BLaER1 (cell line): ENCODE results near the gene HTT.
"Not testable (repeated sequence)": the region's sequence is repeated elsewhere in the genome, so short reads cannot be mapped to it uniquely, and the experiment has no call there.

Experiments used
- H3K27ac ChIP-seq: shearing (Covaris generic); formaldehyde crosslinking; 2 replicates; pipeline ENCODE4 v1.8.1; 2022
- H3K27me3 ChIP-seq: shearing (Covaris generic); formaldehyde crosslinking; 2 replicates; pipeline ENCODE4 v1.8.1; 2022
- H3K36me3 ChIP-seq: shearing (Covaris generic); formaldehyde crosslinking; 2 replicates; pipeline ENCODE4 v1.8.1; 2022
- H3K4me1 ChIP-seq: shearing (Covaris generic); formaldehyde crosslinking; 2 replicates; pipeline ENCODE4 v1.8.1; 2022
- H3K4me2 ChIP-seq: shearing (Covaris generic); formaldehyde crosslinking; 2 replicates; pipeline ENCODE4 v1.8.1; 2022
- H3K4me3 ChIP-seq: shearing (Covaris generic); formaldehyde crosslinking; 2 replicates; pipeline ENCODE4 v1.8.1; 2022
- H3K9ac ChIP-seq: shearing (Covaris generic); formaldehyde crosslinking; 2 replicates; pipeline ENCODE4 v1.8.1; 2022
- H3K9me3 ChIP-seq: shearing (Covaris generic); formaldehyde crosslinking; 2 replicates; pipeline ENCODE4 v1.8.1; 2022
- H4K20me1 ChIP-seq: shearing (Covaris generic); formaldehyde crosslinking; 2 replicates; pipeline ENCODE4 v1.8.1; 2022
- Cebpa-rat ChIP-seq: shearing (Covaris generic); IDR thresholded peaks from 2 replicates; pipeline ENCODE4 v1.8.1; 2022

The HTT gene

GRCh38 chr4:3157366-3157765 is 82.9 kb downstream of the HTT start:
- Histone ChIP-seq H3K27me3 (no peaks in the 10 kb centered on the region), H3K36me3 (peaks cover 97% of the 10 kb centered on the region), H3K4me3 (no peak overlapping the region), H3K27ac (no peak overlapping the region), H3K4me2 (no peak overlapping the region), H3K9ac (no peak overlapping the region), H4K20me1 (no peaks in the 10 kb centered on the region), H3K9me3 (peaks cover 18% of the 10 kb centered on the region), H3K4me1 (no peaks in the 10 kb centered on the region)
- no peak for TF ChIP-seq Cebpa-rat

GRCh38 chr4:3158841-3159240 is 84.4 kb downstream of the HTT start:
- H3K27me3 ChIP-seq = no peaks in the 10 kb centered on the region
- TF ChIP-seq Cebpa-rat = no peak
- H3K27ac ChIP-seq = no peak overlapping the region
- no peaks in the 10 kb centered on the region for H4K20me1 ChIP-seq
- H3K36me3 ChIP-seq = peaks cover 96% of the 10 kb centered on the region
- H3K9ac ChIP-seq = no peak overlapping the region
- no peak overlapping the region for H3K4me2 ChIP-seq
- H3K9me3 ChIP-seq = peaks cover 25% of the 10 kb centered on the region
- H3K4me3 ChIP-seq = no peak overlapping the region
- no peaks in the 10 kb centered on the region for H3K4me1 ChIP-seq

- Histone ChIP-seq H3K4me1 (no peaks in the 10 kb centered on the region), H3K4me3 (no peak overlapping the region), H3K9me3 (peaks cover 33% of the 10 kb centered on the region), H3K27ac (no peak overlapping the region), H4K20me1 (no peaks in the 10 kb centered on the region), H3K9ac (no peak overlapping the region), H3K4me2 (no peak overlapping the region), H3K36me3 (peaks cover 95% of the 10 kb centered on the region), H3K27me3 (no peaks in the 10 kb centered on the region)
- no peak for TF ChIP-seq Cebpa-rat
Measured at GRCh38 chr4:3160438-3160837, 86.0 kb downstream of the HTT start.

GRCh38 chr4:3161044-3161443 is 86.6 kb downstream of the HTT start:
- not testable (repeated sequence) for H3K4me2 ChIP-seq, H3K27ac ChIP-seq, H4K20me1 ChIP-seq, H3K27me3 ChIP-seq, H3K4me3 ChIP-seq, H3K9ac ChIP-seq, H3K4me1 ChIP-seq
- Histone ChIP-seq H3K36me3 (peaks cover 95% of the 10 kb centered on the region), H3K9me3 (peaks cover 33% of the 10 kb centered on the region)

- H3K27ac ChIP-seq, H3K4me3 ChIP-seq, H4K20me1 ChIP-seq, H3K9ac ChIP-seq, H3K27me3 ChIP-seq, H3K4me2 ChIP-seq, H3K4me1 ChIP-seq: not testable (repeated sequence)
- H3K9me3 ChIP-seq = peaks cover 40% of the 10 kb centered on the region
- H3K36me3 ChIP-seq = peaks cover 93% of the 10 kb centered on the region
Measured at GRCh38 chr4:3166434-3166833, 92.0 kb downstream of the HTT start.

GRCh38 chr4:3168029-3168428 is 93.5 kb downstream of the HTT start:
- Histone ChIP-seq H3K4me2 (no peak overlapping the region), H3K36me3 (peaks cover 93% of the 10 kb centered on the region), H3K27ac (no peak overlapping the region), H3K9ac (no peak overlapping the region), H3K4me3 (no peak overlapping the region), H3K4me1 (no peaks in the 10 kb centered on the region), H3K9me3 (peaks cover 24% of the 10 kb centered on the region), H3K27me3 (no peaks in the 10 kb centered on the region), H4K20me1 (0 out of 2 replicates have a peak, but pooled peaks cover 6% of the 10 kb centered on the region)
- no peak for TF ChIP-seq Cebpa-rat

- Histone ChIP-seq H4K20me1 (0 out of 2 replicates have a peak, but pooled peaks cover 6% of the 10 kb centered on the region), H3K27me3 (no peaks in the 10 kb centered on the region), H3K4me1 (peaks cover 9% of the 10 kb centered on the region), H3K4me3 (no peak overlapping the region), H3K9me3 (peaks cover 3% of the 10 kb centered on the region), H3K4me2 (no peak overlapping the region), H3K36me3 (peaks cover 94% of the 10 kb centered on the region), H3K9ac (no peak overlapping the region; the same call in 1 of the 2 replicates), H3K27ac (no peak overlapping the region)
- TF ChIP-seq Cebpa-rat = no peak
Measured at GRCh38 chr4:3174371-3175338, 100.2 kb downstream of the HTT start.

GRCh38 chr4:3176367-3177229 is 102.1 kb downstream of the HTT start:
- Histone ChIP-seq H3K4me1 (peaks cover 9% of the 10 kb centered on the region), H3K27me3 (no peaks in the 10 kb centered on the region), H3K4me3 (no peak overlapping the region), H3K9me3 (no peaks in the 10 kb centered on the region), H3K9ac (no peak overlapping the region), H3K4me2 (no peak overlapping the region), H3K36me3 (peaks cover 91% of the 10 kb centered on the region), H4K20me1 (no peaks in the 10 kb centered on the region), H3K27ac (no peak overlapping the region)
- no peak for TF ChIP-seq Cebpa-rat

GRCh38 chr4:3177426-3177825 is 102.9 kb downstream of the HTT start:
- H3K4me3 ChIP-seq = no peak overlapping the region
- no peak overlapping the region for H3K9ac ChIP-seq
- no peaks in the 10 kb centered on the region for H3K9me3 ChIP-seq
- H3K4me2 ChIP-seq = no peak overlapping the region
- H3K36me3 ChIP-seq = peaks cover 91% of the 10 kb centered on the region
- H3K4me1 ChIP-seq = peaks cover 9% of the 10 kb centered on the region
- no peak overlapping the region for H3K27ac ChIP-seq
- TF ChIP-seq Cebpa-rat = no peak
- no peaks in the 10 kb centered on the region for H3K27me3 ChIP-seq
- H4K20me1 ChIP-seq = no peaks in the 10 kb centered on the region

GRCh38 chr4:3177905-3178304 is 103.4 kb downstream of the HTT start:
- Histone ChIP-seq H3K27ac (no peak overlapping the region), H3K4me2 (no peak overlapping the region), H3K27me3 (no peaks in the 10 kb centered on the region), H3K9ac (no peak overlapping the region), H3K36me3 (peaks cover 91% of the 10 kb centered on the region), H4K20me1 (no peaks in the 10 kb centered on the region), H3K4me1 (peaks cover 9% of the 10 kb centered on the region), H3K9me3 (no peaks in the 10 kb centered on the region), H3K4me3 (no peak overlapping the region)
- no peak for TF ChIP-seq Cebpa-rat
